GM12865 (cell line): ENCODE data around the gene IRAK3.

Source experiments
- DNase-seq: peaks from one replicate; pipeline ENCODE4 v3.0.0; 2010; ENCODE audit warnings: low read depth
- H3K4me3 ChIP-seq: 2 replicates; pipeline ENCODE4 v1.5.1; 2011; ENCODE audit warnings: mild to moderate bottlenecking, low read depth, low read length, control low read depth
- CTCF ChIP-seq: IDR thresholded peaks from 2 replicates; pipeline ENCODE4 v1.5.1; 2011; ENCODE audit warnings: low read length, control low read depth, low read depth, inconsistent platforms; ENCODE audit not compliant: insufficient read depth; ENCODE audit errors: missing control alignments

Gene IRAK3

GRCh38 chr12:66162701-66163100, 26.3 kb upstream of the IRAK3 start:
- no peak for DNase-seq
- no peak for TF ChIP-seq CTCF

GRCh38 chr12:66163289-66163688, 25.7 kb upstream of the IRAK3 start:
- no peak overlapping the region for H3K4me3 ChIP-seq
- no peak for DNase-seq
- no peak for TF ChIP-seq CTCF

More at GRCh38 chr12:66162701-66163100, 26.3 kb upstream of the IRAK3 start:
- H3K4me3 ChIP-seq: no peak overlapping the region

GRCh38 chr12:66164349-66164821, 24.6 kb upstream of the IRAK3 start:
- no peak overlapping the region for H3K4me3 ChIP-seq
- DNase-seq: no peak
- TF ChIP-seq CTCF: no peak

- no peak for TF ChIP-seq CTCF
- H3K4me3 ChIP-seq: no peak overlapping the region
- no peak for DNase-seq
Measured at GRCh38 chr12:66165141-66165540, 23.9 kb upstream of the IRAK3 start.

GRCh38 chr12:66166561-66166960, 22.5 kb upstream of the IRAK3 start:
- DNase-seq: no peak
- H3K4me3 ChIP-seq: no peak overlapping the region
- no peak for TF ChIP-seq CTCF

- H3K4me3 ChIP-seq: peak overlapping the region; percentile 69
- no peak for TF ChIP-seq CTCF
- no peak for DNase-seq
Measured at GRCh38 chr12:66168410-66168809, 20.6 kb upstream of the IRAK3 start.
